ENCODE data around the gene TLE5.
A peak's percentile ranks its signal among the peaks of the same experiment; 100 is the strongest.
"Not testable (repeated sequence)": the region's sequence is repeated elsewhere in the genome, so short reads cannot be mapped to it uniquely, and the experiment has no call there.

The TLE5 gene

GRCh38 chr19:3039125-3039524 lies 23.2 kb downstream of the TLE5 start:
- no peaks in the 10 kb centered on the region for H4K20me1 ChIP-seq
- H3K4me3 ChIP-seq = no peak overlapping the region
- H3K4me2 ChIP-seq = no peak overlapping the region
- no peak overlapping the region for H3K27ac ChIP-seq
- H3K27me3 ChIP-seq = no peaks in the 10 kb centered on the region
- TF ChIP-seq Cebpa-rat (IDR thresholded peaks at IDR 0.05) = no peak
- peaks cover 66% of the 10 kb centered on the region for H3K4me1 ChIP-seq
- H3K9ac ChIP-seq = no peak overlapping the region
- no peaks in the 10 kb centered on the region for H3K36me3 ChIP-seq
- no peaks in the 10 kb centered on the region for H3K9me3 ChIP-seq

GRCh38 chr19:3038214-3038613 lies 24.1 kb downstream of the TLE5 start:
- TF ChIP-seq Cebpa-rat (IDR thresholded peaks at IDR 0.05) = no peak
- H3K27ac ChIP-seq = no peak overlapping the region
- peaks cover 58% of the 10 kb centered on the region for H3K4me1 ChIP-seq
- no peaks in the 10 kb centered on the region for H3K9me3 ChIP-seq
- H3K9ac ChIP-seq = no peak overlapping the region
- H4K20me1 ChIP-seq = no peaks in the 10 kb centered on the region
- H3K27me3 ChIP-seq = no peaks in the 10 kb centered on the region
- H3K36me3 ChIP-seq = no peaks in the 10 kb centered on the region
- H3K4me2 ChIP-seq = no peak overlapping the region
- no peak overlapping the region for H3K4me3 ChIP-seq

GRCh38 chr19:3036977-3037544 lies 25.2 kb downstream of the TLE5 start:
- peak overlapping the region; percentile 72; the same call in 1 of the 2 replicates for H3K4me3 ChIP-seq
- not testable (repeated sequence) for H3K27ac ChIP-seq, H3K9ac ChIP-seq

GRCh38 chr19:3036119-3036976 lies 25.9 kb downstream of the TLE5 start:
- Histone ChIP-seq H3K9ac (peak overlapping the region; percentile 76), H3K4me2 (peak overlapping the region; percentile 100), H3K4me1 (peaks cover 43% of the 10 kb centered on the region), H3K36me3 (no peaks in the 10 kb centered on the region), H3K27ac (peak overlapping the region; percentile 70), H3K27me3 (peaks cover 16% of the 10 kb centered on the region), H4K20me1 (no peaks in the 10 kb centered on the region), H3K4me3 (peak overlapping the region; percentile 72), H3K9me3 (no peaks in the 10 kb centered on the region)
- no peak for TF ChIP-seq Cebpa-rat (IDR thresholded peaks at IDR 0.05)

More at GRCh38 chr19:3036977-3037544, 25.2 kb downstream of the TLE5 start:
- not testable (repeated sequence) for H4K20me1 ChIP-seq, H3K36me3 ChIP-seq, H3K27me3 ChIP-seq, H3K9me3 ChIP-seq
- H3K4me1 ChIP-seq = peaks cover 50% of the 10 kb centered on the region
- peak overlapping the region; percentile 100 for H3K4me2 ChIP-seq

GRCh38 chr19:3035542-3036118 lies 26.7 kb downstream of the TLE5 start:
- H3K36me3 ChIP-seq = no peaks in the 10 kb centered on the region
- H3K9me3 ChIP-seq = no peaks in the 10 kb centered on the region
- H3K27ac ChIP-seq = peak overlapping the region; percentile 83
- H3K4me1 ChIP-seq = peaks cover 36% of the 10 kb centered on the region
- no peak for TF ChIP-seq Cebpa-rat (IDR thresholded peaks at IDR 0.05)
- no peaks in the 10 kb centered on the region for H4K20me1 ChIP-seq
- H3K27me3 ChIP-seq = peaks cover 23% of the 10 kb centered on the region
- H3K4me2 ChIP-seq = peak overlapping the region; percentile 100
- H3K9ac ChIP-seq = peak overlapping the region; percentile 76
- peak overlapping the region; percentile 72 for H3K4me3 ChIP-seq

GRCh38 chr19:3034656-3035541 lies 27.4 kb downstream of the TLE5 start:
- no peak for TF ChIP-seq Cebpa-rat (IDR thresholded peaks at IDR 0.05)
- Histone ChIP-seq H3K9me3 (no peaks in the 10 kb centered on the region), H3K4me2 (peak overlapping the region; percentile 100), H3K9ac (peak overlapping the region; percentile 76), H3K4me1 (peaks cover 29% of the 10 kb centered on the region), H3K27me3 (peaks cover 31% of the 10 kb centered on the region), H4K20me1 (no peaks in the 10 kb centered on the region), H3K36me3 (no peaks in the 10 kb centered on the region), H3K4me3 (peak overlapping the region; percentile 72), H3K27ac (peak overlapping the region; percentile 83)

GRCh38 chr19:3034406-3034655 lies 28.0 kb downstream of the TLE5 start:
- H3K4me1 ChIP-seq = peaks cover 23% of the 10 kb centered on the region

GRCh38 chr19:3033595-3034405 lies 28.5 kb downstream of the TLE5 start:
- no peak overlapping the region for H3K9ac ChIP-seq
- no peaks in the 10 kb centered on the region for H3K9me3 ChIP-seq
- H3K4me2 ChIP-seq = peak overlapping the region; percentile 100; the same call in 1 of the 2 replicates
- no peaks in the 10 kb centered on the region for H4K20me1 ChIP-seq
- no peaks in the 10 kb centered on the region for H3K36me3 ChIP-seq
- no peak for TF ChIP-seq Cebpa-rat (IDR thresholded peaks at IDR 0.05)
- no peak overlapping the region for H3K27ac ChIP-seq
- peaks cover 21% of the 10 kb centered on the region for H3K4me1 ChIP-seq
- H3K27me3 ChIP-seq = peaks cover 41% of the 10 kb centered on the region
- no peak overlapping the region for H3K4me3 ChIP-seq

More at GRCh38 chr19:3034406-3034655, 28.0 kb downstream of the TLE5 start:
- Histone ChIP-seq H3K9me3 (no peaks in the 10 kb centered on the region), H3K27ac (no peak overlapping the region), H4K20me1 (no peaks in the 10 kb centered on the region), H3K9ac (0 out of 2 replicates have a peak overlapping the region, but pooled peaks have one; percentile 76), H3K36me3 (no peaks in the 10 kb centered on the region), H3K27me3 (peaks cover 36% of the 10 kb centered on the region), H3K4me2 (peak overlapping the region; percentile 100), H3K4me3 (peak overlapping the region; percentile 72; the same call in 1 of the 2 replicates)
- TF ChIP-seq Cebpa-rat (IDR thresholded peaks at IDR 0.05) = no peak

- Histone ChIP-seq H4K20me1 (no peaks in the 10 kb centered on the region), H3K27me3 (peaks cover 63% of the 10 kb centered on the region)
Measured at GRCh38 chr19:3031607-3031867, 30.8 kb downstream of the TLE5 start.

More at GRCh38 chr19:3031607-3031867, 30.8 kb downstream of the TLE5 start:
- no peak for TF ChIP-seq Cebpa-rat (IDR thresholded peaks at IDR 0.05)
- H3K4me1 ChIP-seq = peaks cover 25% of the 10 kb centered on the region
- H3K9ac ChIP-seq = no peak overlapping the region
- H3K36me3 ChIP-seq = no peaks in the 10 kb centered on the region
- H3K4me2 ChIP-seq = no peak overlapping the region
- H3K4me3 ChIP-seq = no peak overlapping the region
- H3K27ac ChIP-seq = no peak overlapping the region
- no peaks in the 10 kb centered on the region for H3K9me3 ChIP-seq
